Thoracic aorta (tissue), 2 donors: Measurements from ENCODE around the gene CIAO3. TPM values are rescaled to one million over a fixed set of nuclear protein-coding genes. Genes with fewer than 3 reads are reported as not detected.

Experiments
- ATAC-seq: fragments of 150-250 bp; one replicate; pipeline ENCODE4 v1.8.0; 2017; ENCODE audit warnings: low read depth; ENCODE audit not compliant: insufficient number of reproducible peaks, low FRiP score
- DNase-seq: peaks from one replicate; pipeline ENCODE4 v3.0.0-alpha.2; 2020; ENCODE audit warnings: low spot score
- H3K27ac ChIP-seq, 2 donors: fragments of 200-600 bp; sonication (generic); 1 replicate in 1 of 2; 2 replicates in 1 of 2; pipeline ENCODE4 v1.5.1; 2016; ENCODE audit warnings: mild to moderate bottlenecking in 2 of 2, moderate library complexity in 2 of 2
- H3K27me3 ChIP-seq: fragments of 200-600 bp; sonication (generic); replicated peaks from 2 replicates; pipeline ENCODE4 v1.6.0; 2016; ENCODE audit warnings: mild to moderate bottlenecking; ENCODE audit not compliant: insufficient read depth
- H3K36me3 ChIP-seq: fragments of 200-600 bp; sonication (generic); one replicate; pipeline ENCODE4 v1.5.1; 2016
- H3K4me1 ChIP-seq, 2 donors: fragments of 200-600 bp; sonication (generic); 1 replicate in 1 of 2; 2 replicates in 1 of 2; pipeline versions ENCODE4 v1.5.1 to v1.6.0; 2016; ENCODE audit warnings: low read depth in 2 of 2, mild to moderate bottlenecking in 1 of 2; ENCODE audit not compliant: control insufficient read depth in 1 of 2
- H3K4me3 ChIP-seq: fragments of 200-600 bp; sonication (generic); 2 replicates; pipeline ENCODE4 v1.5.1; 2016; ENCODE audit warnings: mild to moderate bottlenecking
- H3K9me3 ChIP-seq: fragments of 200-600 bp; sonication (generic); 2 replicates; pipeline ENCODE4 v1.5.1; 2016
- total RNA-seq, 2 donors: library from RNA; depleted of rRNA; stranded (reverse); fragments of >200 nt; gene quantifications; one replicate each; pipeline versions ENCODE4 v1.1.0 to v1.2.3, GENCODE V29; 2016
- TF ChIP-seq, protein P1 (sequence below): fragments of 200-600 bp; sonication (generic); IDR thresholded peaks from one replicate; pipeline ENCODE4 v1.5.1; 2019; ENCODE audit warnings: antibody characterized with exemption

The CIAO3 gene
- total RNA-seq, 2 donors from 2014 or later, result 27.0 to 30.3 TPM

DNA sequence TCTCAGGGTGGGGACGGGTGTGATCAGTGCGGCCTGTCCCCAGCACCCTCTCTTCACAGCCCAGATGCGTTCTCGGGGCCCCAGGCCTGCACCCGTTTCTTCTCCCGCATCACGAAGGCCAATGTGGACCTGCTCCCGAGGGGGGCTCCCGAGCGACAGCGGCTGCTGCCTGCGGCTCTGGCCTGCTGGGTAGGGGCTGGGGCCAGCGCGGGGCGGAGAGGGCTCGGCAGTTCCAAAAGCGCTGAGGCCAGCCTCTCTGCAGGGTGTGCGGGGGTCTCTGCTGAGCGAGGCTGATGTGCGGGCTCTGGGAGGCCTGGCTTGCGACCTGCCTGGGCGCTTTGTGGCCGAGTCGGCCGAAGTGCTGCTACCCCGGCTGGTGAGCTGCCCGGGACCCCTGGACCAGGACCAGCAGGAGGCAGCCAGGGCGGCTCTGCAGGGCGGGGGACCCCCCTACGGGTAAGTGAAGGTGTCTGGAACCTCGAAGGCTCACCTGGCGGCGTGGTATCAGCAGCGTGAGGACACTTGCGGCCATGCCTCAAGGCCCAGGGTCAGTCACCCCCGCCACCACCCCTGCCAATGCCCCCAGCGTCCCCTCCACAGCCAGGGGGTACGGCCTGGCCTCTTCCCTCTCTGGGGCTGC lies 24.2 kb upstream of the CIAO3 start:
- ATAC-seq (no peak), DNase-seq (no peak)
- Histone ChIP-seq H3K4me1 (no peaks in the 10 kb centered on the region), H3K36me3 (no peaks in the 10 kb centered on the region), H3K9me3 (no peaks in the 10 kb centered on the region), H3K4me3 (no peak overlapping the region), H3K27ac (no peak overlapping the region), H3K27me3 (no peaks in the 10 kb centered on the region)
- TF ChIP-seq, protein P1, sequence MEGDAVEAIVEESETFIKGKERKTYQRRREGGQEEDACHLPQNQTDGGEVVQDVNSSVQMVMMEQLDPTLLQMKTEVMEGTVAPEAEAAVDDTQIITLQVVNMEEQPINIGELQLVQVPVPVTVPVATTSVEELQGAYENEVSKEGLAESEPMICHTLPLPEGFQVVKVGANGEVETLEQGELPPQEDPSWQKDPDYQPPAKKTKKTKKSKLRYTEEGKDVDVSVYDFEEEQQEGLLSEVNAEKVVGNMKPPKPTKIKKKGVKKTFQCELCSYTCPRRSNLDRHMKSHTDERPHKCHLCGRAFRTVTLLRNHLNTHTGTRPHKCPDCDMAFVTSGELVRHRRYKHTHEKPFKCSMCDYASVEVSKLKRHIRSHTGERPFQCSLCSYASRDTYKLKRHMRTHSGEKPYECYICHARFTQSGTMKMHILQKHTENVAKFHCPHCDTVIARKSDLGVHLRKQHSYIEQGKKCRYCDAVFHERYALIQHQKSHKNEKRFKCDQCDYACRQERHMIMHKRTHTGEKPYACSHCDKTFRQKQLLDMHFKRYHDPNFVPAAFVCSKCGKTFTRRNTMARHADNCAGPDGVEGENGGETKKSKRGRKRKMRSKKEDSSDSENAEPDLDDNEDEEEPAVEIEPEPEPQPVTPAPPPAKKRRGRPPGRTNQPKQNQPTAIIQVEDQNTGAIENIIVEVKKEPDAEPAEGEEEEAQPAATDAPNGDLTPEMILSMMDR, result no peak

DNA sequence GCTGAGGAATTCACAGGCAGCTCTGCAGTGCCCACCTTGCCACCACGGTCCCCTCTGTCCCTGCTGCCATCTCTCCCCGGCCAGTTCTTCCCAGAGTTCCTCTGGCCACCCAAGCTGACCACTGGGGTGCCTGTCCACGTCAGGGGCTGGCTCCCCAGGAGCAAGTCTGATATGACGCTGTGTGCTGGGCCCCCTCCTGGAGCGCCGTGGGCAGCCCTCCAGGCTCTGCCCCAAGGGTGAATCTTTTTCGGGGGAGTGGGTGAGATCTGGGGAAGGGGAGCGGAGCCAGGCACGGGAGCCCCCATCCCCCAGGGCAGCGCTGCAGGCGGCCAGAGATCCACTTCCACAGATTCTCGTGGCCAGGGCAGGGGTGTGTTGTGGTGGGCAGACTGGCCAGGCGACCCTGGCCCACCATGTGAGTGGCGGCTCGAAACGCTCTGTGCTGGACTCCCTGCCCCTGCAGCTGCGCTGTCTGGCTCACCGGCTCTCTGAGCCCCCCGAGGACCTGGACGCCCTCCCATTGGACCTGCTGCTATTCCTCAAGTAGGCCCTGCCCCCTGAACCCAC lies 23.5 kb upstream of the CIAO3 start:
- Histone ChIP-seq H3K4me3 (no peak overlapping the region), H3K4me1 (no peaks in the 10 kb centered on the region), H3K27me3 (no peaks in the 10 kb centered on the region), H3K27ac (no peak overlapping the region), H3K9me3 (no peaks in the 10 kb centered on the region), H3K36me3 (no peaks in the 10 kb centered on the region)
- TF ChIP-seq, protein P1, result no peak
- ATAC-seq (no peak), DNase-seq (no peak)

DNA sequence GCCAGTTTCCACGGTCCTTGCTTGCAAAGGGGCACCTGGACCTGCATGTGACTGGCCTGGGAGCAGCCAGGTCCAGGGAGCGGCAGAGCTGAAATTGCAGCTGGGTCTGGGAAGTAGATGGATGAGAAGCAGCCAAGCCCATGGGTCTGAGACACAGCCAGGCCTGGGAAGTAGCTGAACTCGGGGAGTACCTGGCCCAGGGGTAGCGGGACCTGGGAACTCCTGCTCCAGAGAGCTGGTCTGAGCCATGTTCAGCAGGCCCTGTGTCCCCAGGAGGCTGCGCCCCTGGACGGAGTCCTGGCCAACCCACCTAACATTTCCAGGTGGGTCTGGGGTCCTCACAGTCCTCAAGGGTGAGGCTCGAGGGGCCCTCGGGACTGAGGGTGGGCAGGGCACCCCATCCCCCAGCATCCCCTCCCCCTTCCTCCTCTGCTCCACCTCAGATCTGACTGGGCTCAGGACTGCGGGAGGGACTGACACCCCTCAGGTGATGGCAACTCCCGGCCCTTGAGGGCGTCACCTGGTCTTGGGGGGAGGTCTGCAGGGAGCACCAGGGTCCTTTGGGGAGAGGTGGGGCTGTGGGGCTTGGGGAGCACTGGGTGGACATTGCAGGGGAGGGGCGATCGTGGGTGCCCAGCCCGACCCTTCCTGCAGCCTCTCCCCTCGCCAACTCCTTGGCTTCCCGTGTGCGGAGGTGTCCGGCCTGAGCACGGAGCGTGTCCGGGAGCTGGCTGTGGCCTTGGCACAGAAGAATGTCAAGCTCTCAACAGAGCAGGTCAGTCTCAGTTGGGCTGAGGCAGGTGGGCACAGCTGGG lies 22.8 kb upstream of the CIAO3 start:
- ATAC-seq, result no peak
- Histone ChIP-seq H3K36me3 (no peaks in the 10 kb centered on the region), H3K27ac (no peak overlapping the region), H3K27me3 (no peaks in the 10 kb centered on the region), H3K9me3 (no peaks in the 10 kb centered on the region), H3K4me3 (no peak overlapping the region), H3K4me1 (no peaks in the 10 kb centered on the region)
- TF ChIP-seq, protein P1, result no peak
- DNase-seq, result no peak

DNA sequence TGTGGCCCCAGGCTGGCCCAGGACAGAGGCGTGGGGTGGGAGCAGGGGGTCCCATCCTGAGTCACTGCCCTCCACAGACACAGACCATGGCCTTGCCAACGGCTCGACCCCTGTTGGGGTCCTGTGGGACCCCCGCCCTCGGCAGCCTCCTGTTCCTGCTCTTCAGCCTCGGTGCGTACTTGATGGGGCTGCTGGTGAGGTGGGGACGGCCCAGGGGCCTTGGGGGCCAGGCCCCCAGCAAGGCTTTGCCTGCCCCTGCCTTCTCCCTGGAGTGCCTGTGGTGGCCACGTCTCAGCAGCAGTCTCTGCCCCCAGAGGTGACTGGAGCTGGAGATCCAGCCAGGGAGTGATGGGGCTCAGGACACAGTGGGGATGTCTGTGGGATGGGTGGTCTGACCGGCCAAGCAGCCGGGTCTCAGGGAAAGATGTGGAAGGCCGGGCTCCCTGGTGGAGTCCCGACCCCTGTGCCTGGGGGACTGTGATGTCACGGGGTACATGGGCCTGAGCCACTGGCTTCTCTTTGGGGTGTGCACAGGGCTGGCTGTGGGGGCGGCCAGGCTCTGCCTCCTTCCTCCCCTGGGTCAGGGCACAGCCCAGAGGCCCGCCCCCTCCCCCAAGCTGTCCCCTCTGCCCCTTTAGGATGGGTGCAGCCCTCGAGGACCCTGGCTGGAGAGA lies 21.9 kb upstream of the CIAO3 start:
- DNase-seq (no peak), ATAC-seq (no peak)
- H3K36me3 ChIP-seq, result no peaks in the 10 kb centered on the region
- H3K4me3 ChIP-seq, result no peak overlapping the region
- TF ChIP-seq, protein P1, result no peak
- no peaks in the 10 kb centered on the region for H3K4me1 ChIP-seq
- H3K27me3 ChIP-seq, result no peaks in the 10 kb centered on the region
- no peak overlapping the region for H3K27ac ChIP-seq
- H3K9me3 ChIP-seq, result no peaks in the 10 kb centered on the region
